ENCODE measurements around the gene GJA5. TPM values are rescaled to one million over a fixed set of nuclear protein-coding genes. Genes with fewer than 3 reads are reported as not detected.

The GJA5 gene
- total RNA-seq, 1 experiment from 2014 or later: 0.39 TPM

- H2BK12ac ChIP-seq (ENCODE audit: insufficient read length, low read depth, low read length): no peak overlapping the region
- H4K5ac ChIP-seq (ENCODE audit: insufficient read length, low read depth, low read length): no peak overlapping the region
- H3T11ph ChIP-seq (ENCODE audit: low read length): no peak overlapping the region
- no peak overlapping the region for H3K56ac ChIP-seq (ENCODE audit: insufficient read length, low read depth, low read length)
- H3K79me2 ChIP-seq (ENCODE audit: insufficient read depth, low read length): no peaks in the 10 kb centered on the region
- H3K4me1 ChIP-seq (ENCODE audit: insufficient read depth, low read length): no peaks in the 10 kb centered on the region
- Mint-ChIP-seq H3K27me3 (ENCODE audit: low read depth) (peaks cover 16% of the 10 kb centered on the region), H3K36me3 (ENCODE audit: insufficient read depth in 1 of 3, low read depth in 3 of 3) (no peaks in the 10 kb centered on the region), H3K4me1 (no peaks in the 10 kb centered on the region), H3K4me3 (no peak overlapping the region), H3K27ac (no peak overlapping the region), H3K9me3 (no peaks in the 10 kb centered on the region; a peak in 1 of 5 replicates)
- no peak overlapping the region for H2AFZ ChIP-seq (ENCODE audit: low read length)
- no peaks in the 10 kb centered on the region for H3K23me2 ChIP-seq (ENCODE audit: insufficient read length, low read depth, low read length, poor library complexity, severe bottlenecking)
- H3K23ac ChIP-seq (ENCODE audit: insufficient read length, low read depth, low read length): no peak overlapping the region
- no peak overlapping the region for H2BK20ac ChIP-seq (ENCODE audit: low read depth, low read length, poor library complexity, severe bottlenecking)
- no peak overlapping the region for H3K18ac ChIP-seq (ENCODE audit: insufficient read length, low read depth, low read length)
- no peak overlapping the region for H3K4ac ChIP-seq (ENCODE audit: low read depth, low read length)
- no peak for DNase-seq
- no peak overlapping the region for H3K27ac ChIP-seq (ENCODE audit: insufficient read length, low read depth, low read length)
- no peak overlapping the region for H3K14ac ChIP-seq (ENCODE audit: insufficient read depth, low read length)
- H2BK5ac ChIP-seq (ENCODE audit: insufficient read length, low read length): no peak overlapping the region
- H3K79me1 ChIP-seq (ENCODE audit: insufficient read depth, low read depth, low read length, poor library complexity, severe bottlenecking): no peaks in the 10 kb centered on the region
- no peak overlapping the region for H3K9ac ChIP-seq (ENCODE audit: extremely low read depth, insufficient read length, low read length)
- H4K8ac ChIP-seq (replicated peaks; ENCODE audit: insufficient read length, low read depth, low read length): no peak overlapping the region
- H2AK5ac ChIP-seq (ENCODE audit: insufficient read length, low read length): no peak overlapping the region
- TF ChIP-seq, protein P1, sequence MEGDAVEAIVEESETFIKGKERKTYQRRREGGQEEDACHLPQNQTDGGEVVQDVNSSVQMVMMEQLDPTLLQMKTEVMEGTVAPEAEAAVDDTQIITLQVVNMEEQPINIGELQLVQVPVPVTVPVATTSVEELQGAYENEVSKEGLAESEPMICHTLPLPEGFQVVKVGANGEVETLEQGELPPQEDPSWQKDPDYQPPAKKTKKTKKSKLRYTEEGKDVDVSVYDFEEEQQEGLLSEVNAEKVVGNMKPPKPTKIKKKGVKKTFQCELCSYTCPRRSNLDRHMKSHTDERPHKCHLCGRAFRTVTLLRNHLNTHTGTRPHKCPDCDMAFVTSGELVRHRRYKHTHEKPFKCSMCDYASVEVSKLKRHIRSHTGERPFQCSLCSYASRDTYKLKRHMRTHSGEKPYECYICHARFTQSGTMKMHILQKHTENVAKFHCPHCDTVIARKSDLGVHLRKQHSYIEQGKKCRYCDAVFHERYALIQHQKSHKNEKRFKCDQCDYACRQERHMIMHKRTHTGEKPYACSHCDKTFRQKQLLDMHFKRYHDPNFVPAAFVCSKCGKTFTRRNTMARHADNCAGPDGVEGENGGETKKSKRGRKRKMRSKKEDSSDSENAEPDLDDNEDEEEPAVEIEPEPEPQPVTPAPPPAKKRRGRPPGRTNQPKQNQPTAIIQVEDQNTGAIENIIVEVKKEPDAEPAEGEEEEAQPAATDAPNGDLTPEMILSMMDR (conservative IDR thresholded peaks at IDR 0.05): no peak
- H4K91ac ChIP-seq (ENCODE audit: insufficient read length, low read depth, low read length): no peak overlapping the region
- no peaks in the 10 kb centered on the region for H4K20me1 ChIP-seq (ENCODE audit: control insufficient read depth, insufficient read depth, insufficient read length)
- H2BK15ac ChIP-seq (ENCODE audit: low read depth, low read length): no peak overlapping the region
- no peak overlapping the region for H3K4me2 ChIP-seq (ENCODE audit: insufficient read depth, insufficient read length, low read length)
- no peak overlapping the region for H2BK120ac ChIP-seq (ENCODE audit: low read depth, low read length, poor library complexity, severe bottlenecking)
- no peaks in the 10 kb centered on the region for H3K9me3 ChIP-seq (ENCODE audit: control insufficient read depth, low read depth, low read length)
- no peaks in the 10 kb centered on the region for H3K27me3 ChIP-seq (ENCODE audit: insufficient read depth, low read length)
Observed at GRCh38 chr1:147712605-147713004, 47.8 kb downstream of the GJA5 start.

Other genes starting within 250 kb of the GJA5 start
- 58.3 and 59.4 TPM in 2 replicates for gene BCL9, start 219.1 kb downstream of the GJA5 start, total RNA-seq (2021)
- gene ACP6, start 90.1 kb downstream of the GJA5 start, total RNA-seq (2021): 15.3 and 17.1 TPM in 2 replicates
- gene GJA8, start 142.2 kb upstream of the GJA5 start, total RNA-seq (2021): not detected in 2 replicates
- 15.1 and 15.4 TPM in 2 replicates for gene GPR89B, start 167.8 kb upstream of the GJA5 start, total RNA-seq (2021)